Spleen (tissue), 7 donors: ENCODE measurements around the gene REEP3.

Experiments
- CTCF ChIP-seq, 11 experiments: fragments of 200-600 bp in 7 of 11; fragments of 450-650 bp in 4 of 11; sonication (generic) in 4 of 11; IDR thresholded peaks in 8 of 11; conservative IDR thresholded peaks in 3 of 11; 1 replicate in 7 of 11; 2 replicates in 4 of 11; pipeline versions ENCODE4 v1.4.0 to v1.8.0; 2016 to 2021; ENCODE audit warnings: antibody characterized with exemption in 11 of 11, inconsistent platforms in 4 of 11, mild to moderate bottlenecking in 1 of 11
- POLR2A ChIP-seq, 3 donors: fragments of 450-650 bp; IDR thresholded peaks; one replicate each; pipeline ENCODE4 v1.5.1; 2017; ENCODE audit warnings: antibody characterized with exemption in 3 of 3, mild to moderate bottlenecking in 1 of 3
- POLR2AphosphoS5 ChIP-seq, 3 donors: sonication (generic); formaldehyde crosslinking; IDR thresholded peaks; one replicate each; pipeline ENCODE4 v1.5.1; 2017; ENCODE audit warnings: antibody characterized with exemption in 3 of 3
- donor health status: DM: no; HTN: no; CAD: no; lungs with moderate emphysema.
- donor health status: DM: no; HTN: no; CAD: no.
- donor health status: DM: no; HTN: no; CAD: no.

GRCh38 chr10:63489838-63490237, 31.4 kb upstream of the REEP3 start:
- no peak for TF ChIP-seq POLR2A (IDR thresholded peaks at IDR 0.05)
- TF ChIP-seq CTCF (IDR thresholded peaks at IDR 0.05 in 8 of 11, conservative IDR thresholded peaks at IDR 0.05 in 3 of 11), result no peak
- no peak for TF ChIP-seq POLR2AphosphoS5 (IDR thresholded peaks at IDR 0.05)
